Endothelial cell of umbilical vein (primary cell): Measurements from ENCODE around the gene AIF1L. TPM values are rescaled to one million over a fixed set of nuclear protein-coding genes. Genes with fewer than 3 reads are reported as not detected.
"Not testable (repeated sequence)": the region's sequence is repeated elsewhere in the genome, so short reads cannot be mapped to it uniquely, and the experiment has no call there.

Source experiments
- BruUV-seq: library from RNA; stranded (reverse); fragments of 400-500 nt; replicated peaks from 2 replicates; lab custom pipeline; 2021; lab: Mats Ljungman, UMichigan
- CTCF ChIA-PET: fragments of 300-600, 350-600 bp; sonication (Branson Sonifier 250); formaldehyde crosslinking; loops from one replicate; lab custom pipeline; 2021; ENCODE audit warnings: antibody characterized with exemption, inconsistent platforms; lab: Charles Lee
- POLR2A ChIA-PET: fragments of 300-600, 350-600 bp; sonication (Branson Sonifier 250); formaldehyde crosslinking; loops from one replicate; lab custom pipeline; 2021; ENCODE audit warnings: antibody characterized with exemption, inconsistent platforms; lab: Charles Lee
- DNase-seq: peaks from one replicate; pipeline ENCODE4 v3.0.0-alpha.2; 2011; ENCODE audit warnings: low read depth, low spot score
- FAIRE-seq: peaks from 2 replicates; lab custom pipeline; 2011; peaks lifted over from hg19 to GRCh38; lab: Jason Lieb, UNC
- H2AFZ ChIP-seq: 2 replicates; pipeline ENCODE4 v1.6.0; 2012; ENCODE audit warnings: low read depth, low read length, control low read depth, inconsistent platforms
- H3K27ac ChIP-seq: 2 replicates; pipeline ENCODE4 v1.5.1; 2011; ENCODE audit warnings: low read depth, mild to moderate bottlenecking, control low read depth, low read length, moderate library complexity; ENCODE audit not compliant: insufficient read depth
- H3K27me3 ChIP-seq, 2 experiments: 2 replicates each; pipeline versions ENCODE4 v1.6.0 to v1.6.1; 2011; ENCODE audit warnings: low read length in 2 of 2, mixed read lengths in 1 of 2; ENCODE audit not compliant: control insufficient read depth in 2 of 2, insufficient read depth in 2 of 2
- H3K36me3 ChIP-seq, 2 experiments: 2 replicates in 1 of 2; 3 replicates in 1 of 2; pipeline ENCODE4 v1.5.1; 2011; ENCODE audit warnings: low read length in 2 of 2, mild to moderate bottlenecking in 1 of 2, moderate library complexity in 1 of 2; ENCODE audit not compliant: control insufficient read depth in 2 of 2, insufficient read depth in 2 of 2; ENCODE audit errors: extremely low read depth in 1 of 2
- H3K4me1 ChIP-seq: 3 replicates; pipeline ENCODE4 v1.5.1; 2011; ENCODE audit warnings: mild to moderate bottlenecking, low read length; ENCODE audit not compliant: control insufficient read depth, insufficient read depth; ENCODE audit errors: extremely low read depth
- H3K4me2 ChIP-seq: 2 replicates; pipeline ENCODE4 v1.6.1; 2011; ENCODE audit warnings: low read length, control low read depth, mixed read lengths; ENCODE audit not compliant: insufficient read depth
- H3K4me3 ChIP-seq, 3 experiments: fragments of 200-600 bp in 1 of 3; sonication (generic), shearing (Covaris generic) in 1 of 3; replicated peaks in 1 of 3; 2 replicates each; pipeline ENCODE4 v1.5.1; 2011 to 2016; ENCODE audit warnings: control low read depth in 3 of 3, low read length in 3 of 3, mild to moderate bottlenecking in 2 of 3, inconsistent platforms in 1 of 3, low read depth in 1 of 3, moderate library complexity in 1 of 3; ENCODE audit not compliant: insufficient read depth in 1 of 3
- H3K79me2 ChIP-seq: 2 replicates; pipeline ENCODE4 v1.6.0; 2012; ENCODE audit warnings: low read length, inconsistent platforms; ENCODE audit not compliant: control insufficient read depth, insufficient read depth
- H3K9ac ChIP-seq: replicated peaks from 2 replicates; pipeline ENCODE3; 2011; ENCODE audit warnings: low read length, control low read depth; ENCODE audit not compliant: insufficient read depth; ENCODE audit errors: extremely low read depth
- H3K9me1 ChIP-seq: replicated peaks from 3 replicates; pipeline ENCODE4 v1.6.0; 2011; ENCODE audit warnings: mild to moderate bottlenecking, low read length; ENCODE audit not compliant: control insufficient read depth, insufficient read depth; ENCODE audit errors: extremely low read depth
- H3K9me3 ChIP-seq: replicated peaks from 2 replicates; pipeline ENCODE4 v1.5.1; 2012; ENCODE audit warnings: low read length, inconsistent platforms; ENCODE audit not compliant: control insufficient read depth, insufficient read depth
- H4K20me1 ChIP-seq: replicated peaks from 2 replicates; pipeline ENCODE3; 2011; ENCODE audit warnings: mild to moderate bottlenecking, low read length; ENCODE audit not compliant: control insufficient read depth, insufficient read depth; ENCODE audit errors: extremely low read depth
- GATA2 ChIP-seq: IDR thresholded peaks from 2 replicates; pipeline ENCODE4 v1.7.0; 2011; ENCODE audit warnings: low read depth, mild to moderate bottlenecking, moderate library complexity, mixed read lengths, low read length; ENCODE audit not compliant: insufficient read length, insufficient read depth
- MYC ChIP-seq: IDR thresholded peaks from one replicate; pipeline ENCODE4 v1.6.1; 2011; ENCODE audit warnings: mild to moderate bottlenecking, low read depth, low read length
- dilution Hi-C: fragments of 300-500 bp; cut with MboI; formaldehyde crosslinking; loops from one replicate; pipeline ENCODE4 v1.15.0; 2019; ENCODE audit warnings: low sequenced_read_pairs; ENCODE audit not compliant: extremely low pct_ligation_motif_present
- intact Hi-C: fragments of 100-400 bp; cut with micrococcal nuclease; formaldehyde crosslinking; loops from one replicate; pipeline ENCODE4 v1.10.0; 2022
- polyA plus RNA-seq, 4 experiments: library from polyadenylated mRNA; depleted of rRNA in 3 of 4; stranded (reverse) in 3 of 4; unstranded in 1 of 4; fragments of >200 nt; gene quantifications; 2 replicates each; pipeline versions ENCODE4 v1.2.1 to v1.2.3, GENCODE V29; 2011 to 2012; ENCODE audit warnings: missing spikeins in 1 of 4
- total RNA-seq: library from RNA; stranded (reverse); gene quantifications from 2 replicates; pipeline ENCODE4 v1.2.3, GENCODE V29; 2021
- TF ChIP-seq, protein P1 (sequence below), 2 donors: IDR thresholded peaks; 1 replicate in 1 of 2; 2 replicates in 1 of 2; pipeline ENCODE4 v1.5.1; 2011; ENCODE audit warnings: low read length in 2 of 2, mild to moderate bottlenecking in 2 of 2, moderate library complexity in 2 of 2, control low read depth in 1 of 2, inconsistent platforms in 1 of 2, low read depth in 1 of 2; ENCODE audit not compliant: insufficient read depth in 1 of 2; ENCODE audit errors: extremely low read depth in 1 of 2

AIF1L gene
- total and polyA plus RNA-seq, 2 donors (not counting 3 experiments of a cell fraction or from before 2014, with no cell fraction given): 17.8 to 39.7 TPM

DNA sequence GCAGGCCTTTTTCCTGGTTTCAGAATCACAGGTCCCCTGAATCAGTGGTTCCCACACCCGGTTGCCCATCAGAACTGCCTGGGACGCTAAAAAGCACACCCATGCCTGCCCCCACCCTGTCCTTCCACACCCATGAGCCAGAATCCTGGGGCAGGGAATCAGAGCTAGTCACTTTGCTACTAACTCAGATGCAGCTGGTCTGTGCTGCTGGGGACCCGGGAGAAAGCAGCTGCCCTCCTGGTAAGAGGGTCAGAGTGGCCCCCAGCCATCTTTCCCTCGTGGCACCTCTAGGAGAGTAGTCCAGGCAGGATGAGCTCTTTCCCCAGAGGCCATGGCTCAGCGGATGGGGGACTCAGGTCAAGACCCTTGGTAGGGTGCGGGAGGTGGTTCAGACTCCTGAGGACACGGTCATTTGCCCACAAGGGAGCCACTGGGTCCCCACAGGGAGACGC lies 17.8 kb downstream of the AIF1L start:
- Histone ChIP-seq H3K4me3 (no peak overlapping the region), H3K36me3 (no peaks in the 10 kb centered on the region), H3K4me1 (peaks cover 27% of the 10 kb centered on the region), H3K27me3 (no peaks in the 10 kb centered on the region), H4K20me1 (no peaks in the 10 kb centered on the region), H3K79me2 (no peaks in the 10 kb centered on the region), H2AFZ (no peak overlapping the region), H3K9me1 (no peaks in the 10 kb centered on the region), H3K9ac (no peak overlapping the region), H3K9me3 (no peaks in the 10 kb centered on the region), H3K27ac (no peak overlapping the region), H3K4me2 (no peak overlapping the region)
- FAIRE-seq (no peak), DNase-seq (no peak)
- intact Hi-C loops (no loop called here), dilution Hi-C loops (no loop called here)
- BruUV-seq: no TSS peak
- TF ChIP-seq MYC (no peak), GATA2 (no peak)
- TF ChIP-seq, protein P1, sequence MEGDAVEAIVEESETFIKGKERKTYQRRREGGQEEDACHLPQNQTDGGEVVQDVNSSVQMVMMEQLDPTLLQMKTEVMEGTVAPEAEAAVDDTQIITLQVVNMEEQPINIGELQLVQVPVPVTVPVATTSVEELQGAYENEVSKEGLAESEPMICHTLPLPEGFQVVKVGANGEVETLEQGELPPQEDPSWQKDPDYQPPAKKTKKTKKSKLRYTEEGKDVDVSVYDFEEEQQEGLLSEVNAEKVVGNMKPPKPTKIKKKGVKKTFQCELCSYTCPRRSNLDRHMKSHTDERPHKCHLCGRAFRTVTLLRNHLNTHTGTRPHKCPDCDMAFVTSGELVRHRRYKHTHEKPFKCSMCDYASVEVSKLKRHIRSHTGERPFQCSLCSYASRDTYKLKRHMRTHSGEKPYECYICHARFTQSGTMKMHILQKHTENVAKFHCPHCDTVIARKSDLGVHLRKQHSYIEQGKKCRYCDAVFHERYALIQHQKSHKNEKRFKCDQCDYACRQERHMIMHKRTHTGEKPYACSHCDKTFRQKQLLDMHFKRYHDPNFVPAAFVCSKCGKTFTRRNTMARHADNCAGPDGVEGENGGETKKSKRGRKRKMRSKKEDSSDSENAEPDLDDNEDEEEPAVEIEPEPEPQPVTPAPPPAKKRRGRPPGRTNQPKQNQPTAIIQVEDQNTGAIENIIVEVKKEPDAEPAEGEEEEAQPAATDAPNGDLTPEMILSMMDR (IDR thresholded peaks at IDR 0.05; ENCODE audit: extremely low read depth in 1 of 2, insufficient read depth in 1 of 2, low read depth in 1 of 2, low read length in 2 of 2): no peak
- POLR2A ChIA-PET: interaction anchor here (0.6 kb wide), 1 partner anchor 113 kb away, joined by 4 read pairs; no protein-coding TSS in a partner anchor
- CTCF ChIA-PET: no interaction called here

GRCh38 chr9:131115360-131115742 lies 19.0 kb downstream of the AIF1L start:
- H4K20me1 ChIP-seq, H3K27me3 ChIP-seq, H3K4me3 ChIP-seq, POLR2A ChIA-PET, BruUV-seq, H2AFZ ChIP-seq, H3K9ac ChIP-seq, H3K27ac ChIP-seq, H3K79me2 ChIP-seq, FAIRE-seq, H3K9me3 ChIP-seq, H3K9me1 ChIP-seq, intact Hi-C loops, H3K36me3 ChIP-seq, CTCF ChIA-PET, dilution Hi-C loops, DNase-seq, H3K4me2 ChIP-seq: not testable (repeated sequence)
- H3K4me1 ChIP-seq: peaks cover 27% of the 10 kb centered on the region
